HG03159 (cell line): ENCODE results near the gene CENPVL1.
"Not testable (repeated sequence)": the region's sequence is repeated elsewhere in the genome, so short reads cannot be mapped to it uniquely, and the experiment has no call there.

Experiments used
- ATAC-seq: cut with Tn5 transposase; IDR thresholded peaks from one replicate; pipeline ENCODE4 v1.9.1; 2021; ENCODE audit warnings: mild to moderate bottlenecking, moderate library complexity; ENCODE audit not compliant: unreplicated experiment

Gene CENPVL1

DNA sequence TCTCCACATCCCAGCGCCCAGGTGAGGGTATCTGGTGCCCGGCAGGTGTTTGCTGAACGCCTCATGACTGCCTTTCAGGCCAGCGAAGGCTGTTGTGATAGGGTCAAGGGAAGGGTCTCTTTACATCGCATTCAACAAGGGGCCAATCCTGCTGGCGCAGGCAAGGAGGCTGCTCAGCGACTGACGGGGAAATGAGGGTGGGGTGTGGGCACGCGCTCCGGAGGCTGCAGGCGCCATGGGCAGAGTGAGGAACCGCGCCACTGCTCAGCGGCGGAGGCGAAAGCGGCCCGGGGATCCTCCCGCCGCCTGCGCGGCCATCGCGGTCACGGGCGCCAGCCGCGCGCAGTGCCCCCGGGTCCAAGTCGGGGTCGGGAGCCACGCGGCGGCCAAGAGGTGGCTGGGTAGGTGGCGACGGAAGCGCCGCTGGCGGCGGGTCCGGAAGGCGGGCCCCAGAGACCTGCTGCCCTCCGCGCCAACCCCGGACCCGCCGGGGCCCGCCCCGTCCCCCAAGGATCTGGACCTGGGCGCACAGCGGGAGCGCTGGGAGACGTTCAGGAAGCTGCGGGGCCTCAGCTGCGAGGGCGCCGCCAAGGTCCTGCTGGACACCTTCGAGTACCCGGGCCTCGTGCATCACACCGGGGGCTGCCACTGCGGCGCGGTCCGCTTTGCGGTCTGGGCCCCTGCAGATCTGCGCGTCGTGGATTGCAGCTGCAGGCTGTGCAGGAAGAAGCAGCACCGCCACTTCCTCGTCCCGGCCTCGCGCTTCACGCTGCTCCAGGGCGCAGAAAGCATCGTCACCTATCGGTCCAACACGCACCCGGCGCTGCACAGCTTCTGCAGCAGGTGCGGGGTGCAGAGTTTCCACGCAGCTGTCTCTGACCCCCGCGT lies at the start of gene CENPVL1:
TSS of gene CENPVL1 (plus strand) at position 236 of the 888 bp plus-strand sequence. CDS start at position 236, 0 bp downstream.
- ATAC-seq: not testable (repeated sequence)

DNA sequence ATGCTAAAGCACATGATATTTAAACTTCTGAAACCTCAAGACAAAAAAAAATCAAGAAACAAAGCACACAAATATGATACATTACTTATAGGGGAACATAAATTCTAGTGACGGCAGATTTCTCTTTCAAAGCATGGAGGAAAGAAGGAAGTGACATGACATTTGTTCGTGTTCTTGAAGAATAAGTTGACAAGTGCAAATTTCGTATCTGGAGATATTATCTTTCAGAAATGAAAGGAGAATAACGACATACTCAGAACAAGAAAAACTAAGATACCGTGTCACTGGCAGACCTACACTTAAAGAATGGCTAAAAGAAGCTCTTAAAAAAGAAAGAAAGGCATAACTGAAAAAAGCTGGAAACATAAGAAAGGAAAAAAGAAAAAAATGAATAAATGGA lies 44.3 kb upstream of the CENPVL1 start:
- ATAC-seq: no peak

DNA sequence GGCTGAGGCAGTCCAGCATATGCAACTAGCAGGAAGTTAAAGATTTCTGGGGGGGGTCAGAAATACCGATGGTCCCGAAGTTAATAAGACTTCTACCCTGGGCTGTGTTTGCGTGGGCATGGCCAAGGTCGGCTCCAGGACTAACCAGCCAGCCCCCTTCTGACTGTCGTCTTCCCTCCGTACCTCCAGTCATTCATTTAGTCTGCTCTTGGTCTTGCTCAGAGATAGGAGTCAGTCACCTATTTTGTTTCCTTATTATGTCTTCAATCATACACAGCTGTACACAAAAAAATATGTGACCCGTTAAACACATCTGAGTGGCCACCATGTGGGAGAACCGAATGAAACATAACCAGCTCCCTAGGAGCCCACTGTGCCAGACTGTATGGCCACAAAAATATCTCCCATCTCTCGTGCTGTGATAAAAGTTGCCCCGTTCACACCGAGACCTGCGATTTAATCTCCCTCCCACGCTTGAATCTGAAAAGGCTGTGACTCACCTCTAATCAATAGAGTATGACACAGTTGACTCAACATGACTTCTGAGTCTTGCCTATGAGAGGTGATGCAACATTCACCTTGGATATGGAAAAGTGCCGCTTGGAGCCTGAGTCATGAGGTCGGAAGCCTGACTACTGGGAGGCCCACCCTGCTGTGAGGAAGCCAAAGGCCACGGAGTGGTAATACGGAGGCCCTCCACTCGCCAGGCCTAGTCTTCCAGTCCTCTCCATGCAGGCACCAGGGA lies 30.5 kb upstream of the CENPVL1 start:
- not testable (repeated sequence) for ATAC-seq

DNA sequence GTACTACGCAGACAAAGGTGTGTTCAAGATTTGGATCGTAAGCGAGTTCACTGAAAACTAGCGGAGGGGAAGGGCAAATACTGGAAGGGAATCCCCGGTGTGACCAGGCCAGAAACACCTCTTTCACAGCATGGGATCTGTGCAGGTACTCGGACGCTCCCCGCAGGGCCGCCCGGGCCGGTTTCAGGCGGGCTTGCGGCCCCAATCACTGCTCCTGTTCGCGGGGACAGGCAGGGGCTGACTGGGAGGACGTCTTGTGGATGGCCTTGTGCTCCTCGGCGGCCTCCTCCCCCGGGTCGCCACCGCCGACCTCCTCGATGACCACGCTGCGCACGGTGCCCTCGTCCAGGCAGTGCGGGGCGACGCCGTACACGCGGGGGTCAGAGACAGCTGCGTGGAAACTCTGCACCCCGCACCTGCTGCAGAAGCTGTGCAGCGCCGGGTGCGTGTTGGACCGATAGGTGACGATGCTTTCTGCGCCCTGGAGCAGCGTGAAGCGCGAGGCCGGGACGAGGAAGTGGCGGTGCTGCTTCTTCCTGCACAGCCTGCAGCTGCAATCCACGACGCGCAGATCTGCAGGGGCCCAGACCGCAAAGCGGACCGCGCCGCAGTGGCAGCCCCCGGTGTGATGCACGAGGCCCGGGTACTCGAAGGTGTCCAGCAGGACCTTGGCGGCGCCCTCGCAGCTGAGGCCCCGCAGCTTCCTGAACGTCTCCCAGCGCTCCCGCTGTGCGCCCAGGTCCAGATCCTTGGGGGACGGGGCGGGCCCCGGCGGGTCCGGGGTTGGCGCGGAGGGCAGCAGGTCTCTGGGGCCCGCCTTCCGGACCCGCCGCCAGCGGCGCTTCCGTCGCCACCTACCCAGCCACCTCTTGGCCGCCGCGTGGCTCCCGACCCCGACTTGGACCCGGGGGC lies 28.2 kb upstream of the CENPVL1 start:
- not testable (repeated sequence) for ATAC-seq

DNA sequence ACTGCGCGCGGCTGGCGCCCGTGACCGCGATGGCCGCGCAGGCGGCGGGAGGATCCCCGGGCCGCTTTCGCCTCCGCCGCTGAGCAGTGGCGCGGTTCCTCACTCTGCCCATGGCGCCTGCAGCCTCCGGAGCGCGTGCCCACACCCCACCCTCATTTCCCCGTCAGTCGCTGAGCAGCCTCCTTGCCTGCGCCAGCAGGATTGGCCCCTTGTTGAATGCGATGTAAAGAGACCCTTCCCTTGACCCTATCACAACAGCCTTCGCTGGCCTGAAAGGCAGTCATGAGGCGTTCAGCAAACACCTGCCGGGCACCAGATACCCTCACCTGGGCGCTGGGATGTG lies 27.6 kb upstream of the CENPVL1 start, which contains the start of gene CENPVL2:
TSS of gene CENPVL2 (minus strand) at position 112 of the 343 bp plus-strand sequence. CDS start at position 112, 0 bp downstream.
- ATAC-seq: not testable (repeated sequence)

DNA sequence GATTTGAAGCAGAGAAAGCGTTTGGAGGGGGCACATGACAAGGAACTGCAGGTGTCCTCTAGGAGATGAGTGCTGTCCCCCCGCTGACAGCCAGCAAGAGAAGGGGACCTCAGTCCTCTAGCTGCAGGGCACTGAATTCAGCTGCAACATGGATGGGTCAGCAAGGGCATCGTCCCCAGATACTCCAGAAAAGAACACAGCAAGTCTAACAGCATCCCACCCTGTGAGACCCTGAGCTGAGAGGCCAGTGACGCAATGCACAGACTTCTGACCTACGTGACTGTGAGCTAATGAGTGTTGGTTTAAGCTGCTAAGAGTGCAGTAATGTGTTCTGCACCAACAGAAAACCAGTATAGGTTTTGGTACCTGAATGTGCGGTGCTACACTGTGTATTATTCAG lies 16.1 kb upstream of the CENPVL1 start:
- ATAC-seq: no peak

DNA sequence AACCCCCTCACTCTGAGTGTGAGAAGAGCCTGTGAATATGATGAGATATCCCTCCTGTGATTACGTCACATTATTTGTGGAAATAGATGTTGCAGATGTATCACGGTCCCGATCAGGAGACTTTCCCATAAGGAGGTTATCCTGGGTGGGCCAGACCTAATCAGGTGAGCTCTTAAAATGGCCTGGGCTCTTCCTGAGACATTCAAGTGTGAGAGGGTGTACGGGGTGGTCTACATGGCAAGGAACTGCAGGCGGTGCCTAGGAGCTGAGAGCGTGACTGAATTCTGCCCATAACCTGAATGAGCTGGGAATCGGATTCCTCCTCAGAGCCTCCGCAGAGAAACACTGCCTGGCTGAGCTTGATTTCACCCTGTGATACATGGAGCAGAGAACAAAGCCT lies 12.9 kb upstream of the CENPVL1 start:
- ATAC-seq: no peak

DNA sequence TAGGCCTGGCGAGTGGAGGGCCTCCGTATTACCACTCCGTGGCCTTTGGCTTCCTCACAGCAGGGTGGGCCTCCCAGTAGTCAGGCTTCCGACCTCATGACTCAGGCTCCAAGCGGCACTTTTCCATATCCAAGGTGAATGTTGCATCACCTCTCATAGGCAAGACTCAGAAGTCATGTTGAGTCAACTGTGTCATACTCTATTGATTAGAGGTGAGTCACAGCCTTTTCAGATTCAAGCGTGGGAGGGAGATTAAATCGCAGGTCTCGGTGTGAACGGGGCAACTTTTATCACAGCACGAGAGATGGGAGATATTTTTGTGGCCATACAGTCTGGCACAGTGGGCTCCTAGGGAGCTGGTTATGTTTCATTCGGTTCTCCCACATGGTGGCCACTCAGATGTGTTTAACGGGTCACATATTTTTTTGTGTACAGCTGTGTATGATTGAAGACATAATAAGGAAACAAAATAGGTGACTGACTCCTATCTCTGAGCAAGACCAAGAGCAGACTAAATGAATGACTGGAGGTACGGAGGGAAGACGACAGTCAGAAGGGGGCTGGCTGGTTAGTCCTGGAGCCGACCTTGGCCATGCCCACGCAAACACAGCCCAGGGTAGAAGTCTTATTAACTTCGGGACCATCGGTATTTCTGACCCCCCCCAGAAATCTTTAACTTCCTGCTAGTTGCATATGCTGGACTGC lies 2.8 kb downstream of the CENPVL1 start:
- not testable (repeated sequence) for ATAC-seq

DNA sequence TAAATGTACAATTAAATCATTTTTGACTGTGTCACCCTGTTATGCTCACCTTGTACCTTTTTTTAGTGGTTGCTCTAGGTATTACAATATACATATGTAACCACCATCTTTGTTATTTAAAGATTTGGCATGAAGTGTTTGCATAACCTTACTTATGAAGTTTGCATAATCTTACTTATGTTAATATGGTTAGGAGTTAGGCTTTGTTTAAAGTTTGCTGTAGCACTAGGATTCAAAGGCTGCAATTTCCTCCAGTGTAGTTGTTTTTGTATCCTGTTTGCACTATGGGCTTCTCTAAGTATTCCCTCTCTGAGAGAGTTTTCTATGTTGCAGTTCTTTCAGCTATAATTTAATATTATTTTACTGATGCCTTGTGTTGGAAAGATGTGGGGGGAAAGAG lies 17.9 kb downstream of the CENPVL1 start:
- ATAC-seq: no peak

DNA sequence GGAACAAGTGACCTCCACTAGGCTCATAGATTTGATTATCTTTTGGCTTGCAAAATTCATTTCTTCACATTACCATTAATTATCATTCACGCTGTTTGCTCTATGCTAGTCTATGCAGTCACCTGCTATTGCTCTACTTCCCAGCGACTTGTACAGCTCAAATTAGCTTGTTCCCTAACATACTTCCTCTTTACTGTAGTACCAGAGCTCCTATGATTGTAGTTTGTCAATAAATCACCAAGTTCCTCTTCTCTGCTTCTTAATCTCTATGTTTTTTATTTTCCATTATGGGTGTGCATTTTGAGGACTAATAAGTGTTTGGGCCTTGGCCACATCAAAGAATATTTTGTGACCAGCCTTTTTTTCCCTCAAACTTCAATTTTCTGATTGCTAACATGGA lies 26.8 kb downstream of the CENPVL1 start:
- no peak for ATAC-seq

DNA sequence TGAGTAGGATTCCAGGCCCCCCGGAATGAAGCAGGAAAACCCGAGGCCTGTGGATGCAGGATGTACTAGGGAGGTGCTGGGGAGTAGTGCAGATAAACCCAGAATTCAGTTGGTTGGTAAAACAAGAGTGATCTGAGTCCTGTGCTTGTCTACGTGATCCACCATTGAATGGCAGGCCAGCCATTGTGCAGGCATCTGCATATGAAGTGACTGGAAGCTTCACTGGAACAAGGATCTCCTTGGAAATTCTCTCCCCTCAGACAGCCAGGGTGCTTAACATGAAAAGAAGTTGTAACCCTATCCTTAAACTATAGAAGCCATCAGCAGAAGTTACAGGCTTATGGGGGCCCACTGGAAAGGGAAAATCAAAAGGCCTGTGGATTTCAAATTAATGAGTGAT lies 32.3 kb downstream of the CENPVL1 start:
- no peak for ATAC-seq

DNA sequence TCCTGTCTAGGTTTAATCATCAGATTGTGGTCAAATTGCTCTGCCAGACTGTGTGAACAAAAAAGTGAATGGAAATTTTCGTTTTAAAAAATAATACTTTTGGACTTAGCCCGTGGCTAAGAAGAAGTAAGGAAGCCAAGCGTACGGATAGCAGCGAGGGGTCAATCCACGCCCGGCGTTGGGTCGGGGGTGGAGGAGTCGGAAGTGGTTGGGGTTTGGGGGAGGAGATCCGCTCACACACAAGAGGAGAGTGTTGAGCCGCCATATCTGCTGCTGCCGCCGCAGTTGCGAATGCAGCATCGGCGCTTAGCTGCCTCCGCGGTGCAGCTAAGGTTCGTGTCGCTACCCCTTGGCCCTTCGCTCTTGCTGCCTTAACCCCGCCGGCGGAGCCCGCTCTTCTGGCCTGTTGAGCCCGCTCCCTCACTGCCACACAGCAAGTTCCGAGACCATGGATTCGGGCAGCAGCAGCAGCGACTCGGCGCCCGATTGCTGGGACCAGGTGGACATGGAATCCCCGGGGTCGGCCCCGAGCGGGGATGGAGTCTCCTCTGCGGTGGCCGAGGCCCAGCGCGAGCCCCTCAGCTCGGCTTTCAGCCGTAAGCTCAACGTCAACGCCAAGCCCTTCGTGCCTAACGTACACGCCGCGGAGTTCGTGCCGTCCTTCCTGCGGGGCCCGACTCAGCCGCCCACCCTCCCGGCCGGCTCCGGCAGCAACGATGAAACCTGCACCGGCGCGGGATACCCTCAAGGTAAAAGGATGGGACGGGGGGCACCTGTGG lies 33.1 kb downstream of the CENPVL1 start, which contains the start of gene GSPT2:
TSS of gene GSPT2 (plus strand) at position 264 of the 779 bp plus-strand sequence. CDS start at position 449, 185 bp downstream.
- ATAC-seq: peak; percentile 90

DNA sequence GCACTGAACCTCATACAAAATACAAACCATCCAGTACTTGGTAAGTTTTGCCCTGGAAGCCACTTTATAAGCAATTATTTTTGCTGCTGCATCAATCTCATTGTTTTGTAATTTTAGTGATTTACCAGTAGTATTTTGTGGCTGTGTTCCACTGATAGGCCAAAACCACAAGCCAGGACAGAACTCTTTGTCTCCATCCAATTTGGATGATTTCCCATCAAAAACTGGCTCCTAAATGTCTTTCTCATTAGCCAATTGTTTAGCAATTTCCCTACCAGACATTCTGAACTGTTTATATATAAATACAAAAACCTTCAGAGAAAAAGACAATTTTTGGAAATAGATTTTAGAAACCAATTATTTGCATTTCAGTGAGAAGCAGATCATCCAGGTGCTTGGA lies 37.4 kb downstream of the CENPVL1 start:
- ATAC-seq: no peak

DNA sequence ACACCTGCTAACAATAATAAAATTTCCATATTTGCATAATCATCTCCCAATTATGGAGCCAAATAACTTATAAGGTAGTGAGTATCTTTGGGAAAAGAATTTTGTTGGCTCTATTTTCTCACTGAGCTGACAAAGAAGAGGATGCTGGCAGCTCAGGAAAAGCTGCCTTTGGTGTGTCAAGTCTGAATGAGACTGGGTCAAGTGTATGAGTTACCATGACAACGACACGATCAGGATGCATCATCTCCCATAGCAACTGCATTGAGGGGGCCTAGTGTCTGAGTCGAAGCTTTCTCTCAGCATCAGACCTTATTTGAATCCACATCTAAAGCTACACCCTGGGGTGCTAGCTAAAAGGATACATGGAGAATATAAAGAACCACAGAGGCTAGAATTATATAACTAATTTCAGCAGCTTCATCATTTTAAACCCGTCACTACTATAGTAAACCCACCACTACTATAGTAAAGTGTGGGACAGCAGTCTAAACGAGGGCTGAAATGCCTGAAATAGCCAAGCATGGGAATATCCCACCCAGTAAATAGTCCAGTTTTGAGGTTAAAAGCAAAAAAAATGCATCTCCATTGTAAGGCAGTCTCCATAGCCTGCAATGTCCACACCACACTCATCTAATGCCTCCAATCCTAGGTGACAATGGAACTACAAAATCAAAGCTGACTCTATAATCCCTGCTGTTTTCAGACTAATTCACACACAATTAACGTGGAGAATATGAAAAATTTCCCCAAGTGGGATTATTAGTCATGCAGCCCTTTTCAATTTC lies 48.9 kb downstream of the CENPVL1 start:
- ATAC-seq: no peak

DNA sequence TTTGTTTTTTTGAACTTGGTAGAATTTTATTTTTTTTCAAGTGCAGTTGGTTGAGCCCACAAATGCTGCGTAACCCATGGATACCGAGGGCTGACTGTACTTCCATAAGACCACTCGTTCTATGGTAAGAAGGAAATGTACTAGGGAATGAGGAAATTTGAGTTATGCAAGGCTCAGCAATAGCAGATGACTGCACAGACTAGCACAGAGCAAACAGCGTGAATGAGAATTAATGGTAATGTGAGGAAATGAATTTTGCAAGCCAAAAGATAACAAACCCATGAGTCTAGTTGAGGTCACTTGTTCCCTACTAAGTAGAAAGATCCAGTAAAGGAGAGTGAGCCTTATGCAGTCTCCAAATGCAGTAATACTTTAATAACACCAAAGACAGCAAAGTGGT lies 50.3 kb downstream of the CENPVL1 start:
- ATAC-seq: no peak
